KOPT-K1 (cell line): Measurements from ENCODE around the gene CCDC73.
"Not testable (repeated sequence)": the region's sequence is repeated elsewhere in the genome, so short reads cannot be mapped to it uniquely, and the experiment has no call there.

Source experiments
- H3K27ac ChIP-seq: fragments of 200-600 bp; sonication (generic); 2 replicates; pipeline ENCODE4 v1.5.1; 2016; ENCODE audit warnings: antibody characterized with exemption, mild to moderate bottlenecking, low read depth, low read length; ENCODE audit not compliant: poor library complexity, severe bottlenecking
- H3K36me3 ChIP-seq: fragments of 200-600 bp; sonication (generic); 2 replicates; pipeline ENCODE4 v1.5.1; 2017; ENCODE audit warnings: antibody characterized with exemption, mild to moderate bottlenecking, low read length, moderate library complexity; ENCODE audit not compliant: insufficient read depth
- H3K9me3 ChIP-seq: fragments of 200-600 bp; sonication (generic); 2 replicates; pipeline ENCODE4 v1.5.1; 2017; ENCODE audit warnings: antibody characterized with exemption, low read length, mild to moderate bottlenecking; ENCODE audit not compliant: insufficient read depth, poor library complexity, severe bottlenecking

The CCDC73 gene

GRCh38 chr11:32821917-32822560 is 27.6 kb upstream of the CCDC73 start:
- Histone ChIP-seq H3K36me3 (no peaks in the 10 kb centered on the region), H3K9me3 (no peaks in the 10 kb centered on the region), H3K27ac (no peak overlapping the region)

GRCh38 chr11:32821517-32821916 is 27.1 kb upstream of the CCDC73 start:
- H3K27ac ChIP-seq, result no peak overlapping the region
- no peaks in the 10 kb centered on the region for H3K36me3 ChIP-seq
- H3K9me3 ChIP-seq, result no peaks in the 10 kb centered on the region

- H3K36me3 ChIP-seq, result no peaks in the 10 kb centered on the region
- H3K27ac ChIP-seq, result no peak overlapping the region
- no peaks in the 10 kb centered on the region for H3K9me3 ChIP-seq
These were observed 26.0 kb upstream of the CCDC73 start for GRCh38 chr11:32820497-32820896.

- Histone ChIP-seq H3K27ac (no peak overlapping the region), H3K9me3 (no peaks in the 10 kb centered on the region), H3K36me3 (no peaks in the 10 kb centered on the region)
These were observed 24.7 kb upstream of the CCDC73 start for GRCh38 chr11:32819187-32819586.

DNA sequence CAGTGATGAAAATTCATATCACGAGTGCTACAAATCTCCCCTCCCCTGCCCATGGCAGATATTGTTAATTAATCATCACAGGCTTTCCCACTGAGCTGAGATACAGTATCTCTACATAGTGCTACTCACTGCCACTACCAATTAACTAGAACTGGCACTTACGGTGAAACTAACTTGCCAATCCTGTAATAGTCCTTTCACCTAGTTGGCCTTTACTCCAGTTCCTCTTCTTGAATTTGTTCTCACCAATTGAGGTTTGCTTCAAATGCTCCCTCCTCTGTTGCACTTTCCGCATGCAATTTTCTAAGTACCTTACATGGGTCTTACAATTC is 23.4 kb upstream of the CCDC73 start:
- no peak overlapping the region for H3K27ac ChIP-seq
- no peaks in the 10 kb centered on the region for H3K9me3 ChIP-seq
- H3K36me3 ChIP-seq, result no peaks in the 10 kb centered on the region

DNA sequence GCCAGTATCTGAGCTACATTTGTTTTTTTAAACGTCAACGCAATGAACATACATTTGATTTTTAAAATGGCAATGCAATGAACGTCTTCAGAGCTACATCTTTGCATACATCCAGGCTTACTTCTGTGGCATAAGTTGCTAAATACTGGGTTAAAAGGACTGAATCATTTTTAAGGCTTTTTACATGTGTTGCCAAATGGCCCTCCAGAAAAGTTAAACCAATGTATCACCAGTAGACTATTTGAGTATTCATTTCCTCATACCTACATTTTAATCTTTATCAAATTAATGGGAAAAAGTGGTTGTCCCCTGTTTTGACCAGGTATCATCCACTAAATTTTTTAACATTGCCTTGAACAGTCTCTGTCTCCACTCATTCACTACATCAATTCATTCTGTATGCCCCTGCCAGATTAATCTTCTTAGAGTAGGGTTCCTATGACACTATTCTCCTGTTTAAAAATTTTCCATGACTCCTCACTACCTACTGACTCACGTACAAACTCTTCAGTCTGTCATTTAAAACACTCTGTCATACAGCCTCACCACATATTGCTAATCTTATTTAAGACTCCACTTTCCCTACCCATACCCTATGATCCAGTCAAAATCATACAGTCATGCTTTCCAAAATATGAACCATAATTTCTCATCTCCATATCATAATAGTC is 22.9 kb upstream of the CCDC73 start:
- Histone ChIP-seq H3K9me3 (no peaks in the 10 kb centered on the region), H3K27ac (no peak overlapping the region), H3K36me3 (no peaks in the 10 kb centered on the region)

DNA sequence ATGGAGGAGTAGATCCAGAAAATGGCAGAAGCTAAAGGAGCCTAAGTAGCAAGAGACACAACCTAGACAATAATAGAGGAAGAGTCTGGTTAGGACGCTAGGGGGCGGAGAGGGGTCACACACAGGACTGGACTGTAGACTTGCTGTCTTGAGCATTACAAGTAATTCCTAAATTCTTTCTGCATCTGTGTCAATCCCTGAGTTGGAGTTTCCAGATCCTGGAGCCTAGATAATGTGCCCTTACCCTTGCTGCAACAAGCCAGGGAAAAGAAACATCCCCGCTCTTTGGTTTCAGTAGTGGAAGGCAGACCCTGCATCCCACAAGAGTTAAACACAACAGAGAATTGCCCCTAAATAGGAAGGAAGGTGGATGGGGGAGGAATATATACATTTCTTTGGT is 14.9 kb upstream of the CCDC73 start:
- Histone ChIP-seq H3K27ac (no peak overlapping the region), H3K36me3 (no peaks in the 10 kb centered on the region), H3K9me3 (no peaks in the 10 kb centered on the region)

- Histone ChIP-seq H3K36me3 (no peaks in the 10 kb centered on the region), H3K27ac (no peak overlapping the region), H3K9me3 (no peaks in the 10 kb centered on the region)
These were observed 2.0 kb upstream of the CCDC73 start for GRCh38 chr11:32796425-32796824.

DNA sequence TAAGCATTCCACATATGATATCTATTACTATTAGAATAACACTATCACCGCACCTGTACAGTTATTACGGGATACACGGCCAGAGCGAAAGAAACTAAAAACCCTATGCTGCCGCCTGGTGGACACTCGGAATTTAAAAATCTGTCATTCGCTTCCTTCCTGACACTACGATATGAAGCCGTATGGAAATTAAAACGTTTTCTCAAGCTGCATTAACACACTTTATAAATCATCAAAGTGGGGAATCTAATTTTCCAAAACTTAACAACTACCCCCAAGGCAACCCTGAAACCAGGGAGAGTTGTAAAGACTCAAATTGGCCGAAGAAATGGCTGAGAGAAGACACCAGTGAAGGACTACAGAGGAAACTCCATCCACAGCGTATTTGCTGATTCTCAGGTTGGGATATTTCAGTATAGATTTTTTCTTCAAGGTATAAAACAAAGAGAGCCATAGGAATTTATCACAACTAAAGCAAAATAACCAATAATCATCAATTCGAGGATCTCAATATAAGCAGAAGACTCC is 1.4 kb downstream of the CCDC73 start:
- no peak overlapping the region for H3K27ac ChIP-seq
- no peaks in the 10 kb centered on the region for H3K9me3 ChIP-seq
- no peaks in the 10 kb centered on the region for H3K36me3 ChIP-seq

DNA sequence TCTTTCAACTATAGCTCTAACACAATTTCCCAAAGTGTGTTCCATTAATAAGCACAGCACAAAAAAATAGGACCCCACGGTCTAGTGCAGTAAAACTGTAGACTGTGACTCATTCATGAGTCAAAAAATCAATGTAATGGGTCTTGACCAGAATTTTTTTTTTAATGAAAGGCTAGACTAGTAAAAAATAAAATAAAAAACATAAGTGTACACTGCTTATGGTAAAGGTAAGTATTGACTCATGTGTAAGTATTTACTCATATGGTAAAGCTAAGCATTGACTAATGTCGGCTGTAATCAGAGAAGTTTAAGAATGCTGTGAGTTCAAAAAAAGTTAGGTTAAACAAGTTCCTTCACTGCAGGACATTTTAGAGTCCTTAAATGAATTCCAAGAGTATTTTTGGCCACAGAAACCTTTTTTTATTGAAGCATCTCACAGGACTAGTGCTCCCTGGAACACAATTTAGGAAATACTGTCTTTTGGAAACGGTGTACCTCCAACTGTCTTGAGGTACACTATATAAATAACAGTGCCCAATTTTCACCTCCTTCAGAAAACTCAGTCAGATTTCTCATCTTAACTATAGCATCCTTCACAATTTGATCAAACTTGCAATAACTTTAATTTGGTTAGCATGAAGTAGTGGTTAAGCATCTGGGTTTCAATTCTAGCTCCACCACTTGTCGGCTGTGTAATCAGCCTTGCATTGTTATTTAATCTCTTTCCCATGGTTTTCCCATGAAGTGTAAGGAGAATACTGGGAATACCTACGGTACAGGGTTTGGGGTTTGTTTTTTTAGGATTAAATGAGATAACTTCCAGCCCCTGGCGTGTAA is 2.1 kb downstream of the CCDC73 start:
- Histone ChIP-seq H3K27ac (no peak overlapping the region), H3K9me3 (no peaks in the 10 kb centered on the region), H3K36me3 (no peaks in the 10 kb centered on the region)

DNA sequence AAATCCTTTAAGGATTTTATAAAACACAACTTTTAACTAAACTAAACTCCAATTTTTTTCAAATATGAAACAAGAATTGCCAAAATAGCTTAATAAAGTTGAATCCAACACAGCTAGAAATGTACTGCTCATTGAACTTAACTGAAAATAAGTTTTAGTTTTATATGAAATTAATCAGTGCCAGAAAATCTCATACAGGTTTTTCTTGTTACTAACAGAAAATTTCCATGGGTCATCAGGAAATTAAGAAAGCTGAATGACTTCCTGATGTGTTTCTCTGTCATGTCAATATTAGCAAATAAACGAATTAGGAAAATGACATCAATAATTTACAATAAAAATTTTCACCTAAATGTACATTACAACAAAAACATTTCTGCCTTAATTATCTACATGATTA is 3.5 kb downstream of the CCDC73 start:
- Histone ChIP-seq H3K9me3 (no peaks in the 10 kb centered on the region), H3K27ac (no peak overlapping the region), H3K36me3 (no peaks in the 10 kb centered on the region)

GRCh38 chr11:32786811-32787210 is 7.7 kb downstream of the CCDC73 start:
- no peaks in the 10 kb centered on the region for H3K9me3 ChIP-seq
- no peak overlapping the region for H3K27ac ChIP-seq
- H3K36me3 ChIP-seq, result no peaks in the 10 kb centered on the region

DNA sequence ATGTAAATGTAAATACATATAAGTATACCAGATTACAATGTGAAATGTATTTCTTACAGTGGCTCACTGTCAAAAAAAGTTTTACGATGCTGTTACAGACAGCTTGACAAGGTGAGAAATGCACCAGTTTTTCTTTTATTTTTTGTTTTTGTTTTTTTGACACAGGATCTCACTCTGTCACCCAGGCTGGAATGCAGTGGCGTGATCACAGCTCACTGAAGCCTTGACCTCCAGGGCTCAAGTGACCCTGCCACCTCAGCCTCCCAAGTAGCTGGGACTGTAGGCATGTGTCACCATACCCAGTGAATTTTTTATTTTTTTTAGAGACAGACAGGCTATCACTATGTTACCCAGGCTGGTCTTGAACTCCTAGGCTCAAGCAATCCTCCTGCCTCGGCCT is 9.2 kb downstream of the CCDC73 start:
- Histone ChIP-seq H3K36me3 (no peaks in the 10 kb centered on the region), H3K27ac (no peak overlapping the region), H3K9me3 (no peaks in the 10 kb centered on the region)

DNA sequence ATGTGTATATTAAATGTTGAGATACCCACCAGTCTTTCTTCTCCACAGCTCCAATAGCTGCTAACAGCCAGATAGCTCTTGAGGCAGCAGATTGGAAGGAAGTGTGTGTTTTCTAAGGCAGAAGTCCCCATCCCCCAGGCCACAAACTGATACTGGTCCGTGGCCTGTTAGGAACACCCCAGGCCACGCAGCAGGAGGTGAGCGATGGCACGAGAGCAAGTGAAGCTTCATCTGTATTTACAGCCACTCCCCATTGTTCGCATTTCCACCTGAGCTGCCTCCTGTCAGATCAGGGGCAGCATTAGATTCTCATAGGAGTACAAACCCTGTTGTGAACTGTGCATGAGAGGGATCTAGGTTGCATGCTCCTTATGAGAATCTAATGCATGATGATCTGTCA is 12.7 kb downstream of the CCDC73 start:
- no peak overlapping the region for H3K27ac ChIP-seq
- no peaks in the 10 kb centered on the region for H3K36me3 ChIP-seq
- no peaks in the 10 kb centered on the region for H3K9me3 ChIP-seq

GRCh38 chr11:32780839-32781238 is 13.6 kb downstream of the CCDC73 start:
- H3K9me3 ChIP-seq, H3K36me3 ChIP-seq, H3K27ac ChIP-seq: not testable (repeated sequence)
